Stimulated activated CD8-positive, alpha-beta memory T cell treated with anti-CD3 and anti-CD28 coated beads, Interleukin-7, amount 100 ng/mL, for 24 hours (primary cell): ENCODE results near the gene PRDM16.

Experiments
- DNase-seq: peaks from one replicate; pipeline ENCODE4 v3.0.0-alpha.2; 2020; ENCODE audit warnings: low read depth

The PRDM16 gene

DNA sequence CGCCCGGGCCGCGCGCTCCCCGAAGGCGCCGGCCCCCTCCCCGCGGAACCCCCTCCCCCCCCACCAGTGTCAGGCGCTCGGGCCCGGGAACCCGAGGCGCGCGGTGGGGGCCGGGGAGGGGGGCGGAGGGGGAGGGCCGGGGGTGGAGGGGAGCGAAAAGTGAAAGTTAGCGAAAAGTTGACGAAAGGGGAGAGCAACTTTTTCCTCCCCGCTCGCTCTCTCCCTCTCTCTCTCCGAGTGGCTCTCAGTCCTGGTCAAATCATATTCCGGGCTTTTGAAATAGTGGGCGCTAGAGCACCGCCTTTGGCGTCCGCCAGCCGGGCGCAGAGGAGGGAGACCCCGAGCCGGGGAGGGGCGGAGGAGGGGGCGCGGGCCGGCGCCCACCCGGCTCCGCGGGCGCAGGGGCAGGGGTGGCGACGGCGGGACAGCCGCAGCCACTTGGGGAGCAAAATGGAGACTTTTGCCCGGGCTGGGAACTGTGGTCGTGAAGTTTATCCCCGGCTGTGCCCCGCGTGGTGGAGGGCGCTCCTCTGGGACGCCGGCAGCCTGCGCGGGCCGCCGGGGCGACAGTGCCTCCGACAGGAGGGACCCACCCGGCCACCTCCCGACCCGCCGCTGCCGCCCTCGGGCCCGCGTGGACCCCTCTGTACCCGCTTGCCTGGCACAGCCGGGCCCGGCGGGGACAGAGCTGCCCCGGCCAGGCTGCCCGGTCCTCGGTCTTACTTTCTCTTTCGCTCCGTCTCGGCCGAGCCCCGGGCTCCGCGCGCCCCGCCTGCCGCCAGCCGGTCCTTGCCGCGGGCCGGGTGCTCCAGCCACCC is 697 bp downstream of the PRDM16 start:
- no peak for DNase-seq

DNA sequence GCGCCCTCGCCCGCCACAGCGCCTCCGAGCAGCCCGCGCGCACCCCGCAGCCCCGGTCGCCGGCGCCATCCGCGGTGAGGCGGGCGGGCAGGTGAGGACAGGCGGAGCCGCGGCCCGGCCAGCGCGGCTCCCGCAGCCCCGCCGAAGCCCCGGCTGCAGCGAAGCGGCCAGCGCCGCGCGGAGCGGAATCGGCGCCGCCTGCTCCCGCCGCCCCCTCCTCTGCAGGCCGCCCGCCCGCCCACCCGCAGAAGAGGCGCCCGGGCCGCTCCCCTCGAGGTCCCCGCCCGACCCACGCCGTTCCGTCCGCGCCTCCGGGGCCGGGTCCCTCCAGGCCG is 1.3 kb downstream of the PRDM16 start:
- no peak for DNase-seq

DNA sequence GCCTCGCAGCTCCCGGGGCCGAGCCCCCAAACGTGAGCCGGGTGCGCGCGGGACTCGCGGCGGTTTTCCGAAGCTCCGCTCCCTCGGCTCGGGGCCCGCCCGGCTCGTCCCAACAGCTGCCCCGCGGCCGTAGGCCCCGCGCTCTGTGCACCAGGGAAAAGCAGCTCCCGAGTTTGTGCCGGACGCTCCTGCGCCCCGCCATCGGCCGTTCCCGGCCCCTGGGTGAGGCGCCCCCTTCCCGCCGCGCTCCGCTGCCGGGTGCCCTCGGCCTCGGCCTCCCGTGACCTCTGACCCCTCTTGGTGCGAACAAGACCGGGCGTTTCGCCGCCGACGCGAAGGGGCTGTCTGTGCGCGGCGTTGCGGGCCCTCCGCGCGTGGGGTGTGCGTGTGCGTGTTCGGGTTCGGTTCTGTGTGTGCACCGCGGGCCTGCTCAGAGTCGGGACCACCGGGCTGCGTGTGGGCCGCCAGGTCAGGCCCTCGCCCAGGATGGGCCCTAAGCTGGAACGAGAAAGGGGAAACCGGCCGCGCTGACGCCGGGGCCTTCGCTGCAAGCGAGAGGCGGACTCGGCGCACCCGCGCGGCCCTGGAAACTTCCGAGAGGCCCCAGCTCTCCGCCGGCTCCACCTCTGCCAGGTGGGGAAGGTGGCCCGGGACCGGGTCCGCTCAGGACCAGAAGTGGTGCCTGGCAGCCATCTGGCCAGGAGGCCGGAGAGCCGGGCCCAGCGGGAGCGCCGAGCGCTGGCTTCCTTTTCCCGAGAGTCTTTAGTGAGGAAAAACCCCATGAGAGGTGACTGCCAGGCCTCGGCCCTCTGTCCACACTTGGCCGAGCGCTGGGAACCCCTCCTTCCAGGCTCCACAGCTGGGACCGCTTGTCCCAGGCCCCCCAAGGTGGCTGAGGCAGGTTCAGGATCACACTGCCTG is 1.9 kb downstream of the PRDM16 start:
- no peak for DNase-seq

DNA sequence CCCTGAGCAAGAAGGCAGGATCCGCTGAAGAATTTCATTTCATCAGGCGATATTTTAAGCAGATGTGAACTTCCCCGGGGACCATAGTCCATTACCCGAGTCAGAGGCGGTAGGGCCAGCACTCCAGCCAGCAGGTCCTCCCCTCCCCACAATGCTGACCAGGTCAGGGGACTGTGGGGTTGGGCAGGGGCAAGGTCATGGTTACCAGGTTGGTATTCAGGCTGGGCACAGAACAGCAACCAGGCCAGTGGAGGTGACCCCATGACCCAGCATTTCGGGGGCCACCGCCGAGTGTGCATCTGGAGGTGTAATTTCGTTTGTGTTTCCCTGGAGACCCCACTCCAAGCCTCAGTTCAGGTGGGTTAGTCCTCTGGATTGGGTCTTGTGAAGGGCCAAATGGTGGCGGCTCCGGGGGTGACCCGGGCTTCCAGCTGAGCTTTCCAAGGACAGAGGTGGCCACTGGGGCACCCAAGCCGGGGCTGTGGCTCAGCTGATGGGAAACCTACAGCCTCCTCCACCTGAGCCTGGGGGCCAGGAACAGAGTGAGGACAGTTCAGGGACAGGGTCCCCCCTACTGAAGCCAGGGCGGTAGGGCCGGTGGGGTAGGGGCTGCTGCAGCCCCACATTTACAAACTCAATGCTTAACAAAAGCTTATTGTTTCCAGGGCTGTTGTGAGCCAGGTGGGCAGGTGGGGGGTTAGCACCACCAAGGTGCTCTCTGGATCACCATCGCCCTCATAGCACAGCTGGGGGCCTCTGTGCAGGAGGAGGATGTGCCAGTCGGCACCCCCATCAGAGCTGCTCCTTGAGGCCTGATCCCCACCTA is 2.8 kb downstream of the PRDM16 start:
- DNase-seq: no peak

DNA sequence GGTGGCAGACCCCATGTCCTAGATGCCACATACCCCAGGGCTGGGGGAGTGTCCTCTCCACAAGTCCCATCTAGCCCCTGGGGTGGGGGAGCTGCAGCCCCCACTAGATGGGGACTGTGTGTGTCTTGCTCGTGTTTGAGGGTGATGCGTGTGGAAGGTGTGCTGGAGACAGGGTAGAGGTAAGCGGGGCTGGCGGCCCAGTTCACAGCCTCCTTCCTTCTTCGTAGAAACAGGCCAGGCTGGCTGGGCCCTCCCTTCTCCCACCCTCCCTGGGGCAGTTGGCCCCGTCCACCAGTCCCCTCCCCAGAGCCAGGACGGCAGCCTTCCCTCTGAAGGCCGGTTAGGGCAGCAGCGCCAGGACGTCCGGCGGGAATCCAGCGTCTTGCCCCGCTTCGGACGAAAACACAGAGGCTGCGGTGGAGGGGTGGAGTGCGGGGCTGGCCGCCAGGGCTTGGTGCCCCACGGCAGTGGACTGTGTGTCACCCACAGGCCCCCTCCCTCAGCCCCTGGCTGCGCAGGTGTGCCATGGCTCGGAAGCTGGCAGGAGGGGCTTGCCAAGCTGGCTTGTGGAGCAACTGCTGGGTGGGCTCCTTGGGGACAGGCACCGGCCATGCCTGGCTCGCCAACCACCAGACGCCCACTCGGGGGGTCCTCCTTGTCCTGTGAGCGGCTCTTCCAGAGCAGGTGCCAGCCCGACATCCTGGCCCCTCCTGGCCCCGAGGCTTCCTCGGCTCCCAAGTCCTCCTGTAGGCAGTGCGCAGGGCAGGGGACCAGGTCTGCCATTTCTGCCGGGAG is 3.6 kb downstream of the PRDM16 start:
- DNase-seq: no peak

- no peak for DNase-seq
These were observed 4.1 kb downstream of the PRDM16 start for GRCh38 chr1:3073186-3073488.

GRCh38 chr1:3073489-3074296 is 4.7 kb downstream of the PRDM16 start:
- DNase-seq: no peak

GRCh38 chr1:3074297-3074741 is 5.3 kb downstream of the PRDM16 start:
- no peak for DNase-seq

DNA sequence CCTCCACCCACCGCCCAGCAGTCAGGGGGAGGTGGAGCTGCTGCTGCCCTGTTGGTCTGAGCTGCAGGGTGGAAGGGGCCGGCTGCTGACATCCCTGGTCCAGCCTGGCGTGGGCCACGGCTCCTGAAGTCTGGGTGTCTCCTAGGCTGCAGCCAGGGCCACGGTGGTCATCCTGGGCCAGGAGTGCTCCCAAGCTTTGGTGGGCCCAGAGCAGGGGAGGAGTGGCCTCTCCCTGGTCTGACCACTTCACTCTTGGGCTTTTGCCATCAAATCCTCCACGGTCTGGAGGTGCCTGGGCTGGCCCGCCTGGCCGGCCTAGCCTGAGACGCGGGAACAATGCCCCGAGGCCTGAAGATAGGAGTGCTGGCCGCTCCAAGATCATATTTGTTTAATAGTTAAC is 5.8 kb downstream of the PRDM16 start:
- DNase-seq: no peak

DNA sequence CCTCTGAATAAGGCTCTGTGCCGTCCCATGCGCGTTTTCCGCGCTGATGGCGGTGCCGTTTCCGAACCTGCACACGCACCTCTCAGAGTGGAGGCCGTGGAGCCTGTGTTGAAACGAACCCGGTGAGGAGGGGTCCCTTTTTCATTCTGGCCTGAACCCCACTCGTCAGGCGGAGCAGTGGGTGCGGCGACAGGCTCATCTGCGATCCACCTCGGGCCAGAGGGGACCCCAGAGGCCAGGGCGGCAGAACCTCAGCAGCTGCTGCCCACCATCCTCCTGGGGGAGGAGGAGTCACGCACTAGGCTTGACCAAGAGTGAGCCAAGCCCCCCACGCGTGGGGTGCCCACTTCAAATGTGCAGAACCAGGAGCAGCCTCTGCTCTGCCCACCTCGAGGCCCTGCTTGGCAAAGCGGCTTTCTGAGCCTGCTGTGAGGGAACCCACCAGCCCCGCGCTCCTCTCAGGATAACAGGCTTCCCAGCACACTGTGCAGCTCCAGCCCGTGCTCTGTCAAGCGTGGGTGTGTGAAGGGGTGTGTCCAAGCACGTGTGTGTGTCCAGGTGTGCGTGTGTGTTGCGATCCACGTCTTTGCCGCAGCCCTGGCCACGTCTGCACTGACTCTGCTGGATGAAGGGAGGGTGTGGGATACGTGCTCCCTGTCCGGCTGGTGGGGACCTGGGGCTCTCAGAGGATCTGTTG is 6.8 kb downstream of the PRDM16 start:
- DNase-seq: no peak

GRCh38 chr1:3076363-3076740 is 7.3 kb downstream of the PRDM16 start:
- no peak for DNase-seq

DNA sequence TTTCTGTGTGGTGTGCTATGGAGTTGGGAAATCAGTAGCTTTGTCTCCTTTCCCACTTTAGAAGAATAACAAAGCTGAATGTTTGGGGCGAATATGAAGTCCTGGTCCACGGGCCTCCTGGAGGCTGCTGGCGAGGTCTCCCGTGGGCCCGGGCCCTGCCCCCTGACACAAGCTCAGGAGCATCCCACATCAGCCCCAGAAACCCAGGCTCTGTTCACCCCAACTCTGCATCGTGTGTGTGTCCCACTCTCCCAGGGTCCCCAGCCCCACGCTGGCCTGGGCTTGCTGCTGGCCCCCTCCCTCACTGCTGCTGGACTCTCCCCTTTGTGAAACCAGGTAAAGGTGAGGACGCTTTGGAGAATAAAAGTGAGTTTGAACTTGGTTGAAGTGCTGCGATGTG is 8.1 kb downstream of the PRDM16 start:
- DNase-seq: no peak

DNA sequence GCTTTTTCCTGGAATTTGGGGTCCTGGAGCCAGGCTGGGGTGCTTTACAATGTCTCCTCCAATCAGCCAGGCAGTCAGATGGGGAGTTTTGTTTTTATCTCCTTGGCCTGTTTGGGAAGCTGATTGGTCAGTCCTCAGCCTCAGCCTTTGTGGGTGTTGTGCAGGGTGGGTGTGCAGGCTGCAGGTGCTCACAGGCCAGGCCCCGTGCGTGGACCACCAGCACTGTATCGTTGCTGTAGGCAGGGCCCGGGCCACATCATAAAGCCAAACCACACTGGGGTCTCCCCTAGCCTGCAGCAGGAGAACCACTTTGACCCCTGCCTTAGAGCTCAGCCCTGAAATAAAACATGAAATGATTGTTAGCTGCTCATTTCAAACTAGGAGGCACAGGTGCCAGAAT is 8.6 kb downstream of the PRDM16 start:
- no peak for DNase-seq

DNA sequence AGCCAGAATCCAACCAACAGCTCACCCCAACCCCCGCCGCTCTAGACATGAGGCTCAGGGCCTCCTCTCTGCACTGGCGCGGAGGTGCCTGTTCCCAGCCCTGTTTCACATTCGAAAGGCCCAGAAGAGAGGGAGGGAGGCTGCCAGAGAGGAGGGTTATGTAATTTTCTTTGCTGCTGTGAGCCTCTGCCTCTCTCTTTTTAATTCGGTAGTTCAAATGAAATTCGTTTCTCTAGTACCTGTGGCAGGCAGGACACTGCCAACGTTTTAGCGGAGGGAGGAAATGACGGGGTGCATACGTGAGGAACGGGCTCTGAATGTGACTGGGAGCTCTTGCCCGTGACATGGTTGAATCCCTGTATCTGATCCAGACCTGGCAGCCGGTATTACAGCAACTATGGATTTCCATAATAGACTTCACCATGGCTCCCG is 9.4 kb downstream of the PRDM16 start:
- no peak for DNase-seq

- DNase-seq: no peak
These were observed 9.9 kb downstream of the PRDM16 start for GRCh38 chr1:3078871-3079270.

- no peak for DNase-seq
These were observed 10.5 kb downstream of the PRDM16 start for GRCh38 chr1:3079381-3080052.

- no peak for DNase-seq
These were observed 11.3 kb downstream of the PRDM16 start for GRCh38 chr1:3080053-3080955.

DNA sequence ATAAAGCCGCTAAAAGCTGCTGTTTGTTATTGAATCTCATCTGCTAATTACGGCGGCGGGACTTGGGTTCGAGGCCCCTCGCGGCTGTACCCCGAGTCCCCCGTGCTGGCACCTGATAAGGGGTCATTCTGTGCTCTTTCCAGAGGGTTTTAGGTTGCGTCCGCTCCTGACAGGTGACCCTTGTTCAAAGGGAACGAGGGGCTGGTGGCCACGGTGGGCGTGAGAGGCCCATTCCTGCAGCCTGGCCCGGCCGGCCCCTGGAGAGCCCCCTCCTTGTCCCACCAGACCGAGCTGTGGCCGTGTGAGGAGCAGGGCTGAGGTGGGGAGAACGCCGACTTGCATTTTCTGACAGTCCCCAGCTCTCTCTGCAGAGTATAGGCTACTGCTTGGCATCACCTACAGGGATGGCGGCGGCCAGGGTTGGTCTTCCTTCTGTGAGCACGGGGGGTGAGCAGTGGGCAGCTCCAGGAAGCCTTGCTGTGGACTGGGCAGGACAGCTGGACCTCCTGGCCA is 12.2 kb downstream of the PRDM16 start:
- DNase-seq: no peak
